NCI-H526 treated with DMSO at 0.1 percent for 48 hours (cell line): Measurements from ENCODE around the gene STX11.
"Not testable (repeated sequence)": the region's sequence is repeated elsewhere in the genome, so short reads cannot be mapped to it uniquely, and the experiment has no call there.

Source experiments
- DNase-seq: peaks from one replicate; lab custom pipeline; 2025; lab: John Stamatoyannopoulos, UW

STX11 gene

DNA sequence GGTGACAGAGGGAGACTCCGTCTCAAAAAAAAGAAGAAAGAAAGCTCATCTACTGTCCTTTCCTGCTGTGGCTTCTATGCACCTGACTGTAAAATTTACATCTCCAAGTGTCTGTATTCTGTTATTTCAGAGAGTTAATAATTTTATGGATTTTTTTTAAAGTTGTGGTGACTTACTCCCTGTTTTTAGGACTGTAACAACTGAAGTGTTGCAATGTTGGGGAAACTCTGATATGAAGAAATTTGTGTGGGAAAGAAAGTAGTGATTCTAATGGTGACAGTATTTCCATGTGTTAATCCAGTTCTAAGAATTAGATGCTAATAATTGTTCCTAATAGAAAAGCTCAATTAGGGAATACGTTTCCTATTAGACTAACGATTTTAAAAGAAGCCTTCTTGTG, 27.4 kb downstream of the STX11 start:
- DNase-seq: no peak

DNA sequence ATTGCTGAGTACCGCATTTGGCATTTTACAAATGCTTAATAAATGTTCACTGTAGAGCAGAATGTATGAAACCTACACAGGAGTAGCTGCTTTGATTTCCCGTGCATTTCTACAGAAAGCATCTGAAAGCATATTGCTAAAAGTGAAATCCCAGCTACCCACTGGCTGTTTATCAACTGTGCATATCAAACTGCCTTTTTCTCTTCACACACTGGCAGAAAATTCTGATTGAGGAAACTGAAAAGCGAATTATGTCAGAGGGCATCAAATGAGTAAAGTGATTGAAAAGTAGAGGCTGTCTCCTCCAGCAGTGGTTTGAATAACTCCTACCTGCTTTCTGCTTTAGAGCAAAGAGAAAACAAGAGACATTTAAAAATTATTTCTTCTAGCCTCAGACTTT, 28.0 kb downstream of the STX11 start:
- no peak for DNase-seq

DNA sequence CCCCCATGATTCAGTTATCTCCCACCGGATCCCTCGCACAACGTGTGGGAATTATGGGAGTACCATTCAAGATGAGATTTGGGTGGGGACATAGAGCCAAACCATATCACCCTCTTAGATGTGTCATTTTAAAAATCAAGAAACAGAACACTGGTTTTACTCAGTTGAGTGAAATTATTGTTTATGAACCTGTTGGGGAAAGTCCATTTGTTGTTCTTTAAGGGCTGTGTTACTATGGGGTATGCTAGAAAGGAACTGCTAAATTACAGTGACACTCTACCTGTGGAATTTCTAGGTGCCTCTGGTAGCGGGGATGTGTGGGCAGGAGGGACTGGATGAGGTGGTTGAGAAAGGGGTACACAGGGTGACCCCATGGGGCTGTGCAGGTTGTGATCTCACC, 28.9 kb downstream of the STX11 start:
- no peak for DNase-seq

DNA sequence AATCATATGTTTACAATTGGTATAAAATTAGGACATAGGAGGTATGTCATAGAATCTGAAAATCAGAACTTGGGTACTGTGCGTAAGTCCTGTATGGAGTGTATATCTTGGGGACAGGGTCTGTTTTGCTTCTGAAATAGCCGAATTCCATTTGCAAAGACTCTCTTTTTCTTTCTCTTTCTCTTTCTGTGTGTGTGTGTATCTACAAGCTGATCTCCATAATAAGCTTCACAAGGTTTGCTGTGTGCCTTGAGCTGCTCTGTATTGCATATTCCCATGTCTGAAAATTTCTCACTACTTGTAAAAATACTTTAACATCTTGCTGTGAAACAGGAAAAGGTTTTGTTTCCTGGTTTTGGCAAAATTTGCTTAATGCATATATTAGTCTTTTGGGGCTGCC, 29.5 kb downstream of the STX11 start:
- DNase-seq: no peak

DNA sequence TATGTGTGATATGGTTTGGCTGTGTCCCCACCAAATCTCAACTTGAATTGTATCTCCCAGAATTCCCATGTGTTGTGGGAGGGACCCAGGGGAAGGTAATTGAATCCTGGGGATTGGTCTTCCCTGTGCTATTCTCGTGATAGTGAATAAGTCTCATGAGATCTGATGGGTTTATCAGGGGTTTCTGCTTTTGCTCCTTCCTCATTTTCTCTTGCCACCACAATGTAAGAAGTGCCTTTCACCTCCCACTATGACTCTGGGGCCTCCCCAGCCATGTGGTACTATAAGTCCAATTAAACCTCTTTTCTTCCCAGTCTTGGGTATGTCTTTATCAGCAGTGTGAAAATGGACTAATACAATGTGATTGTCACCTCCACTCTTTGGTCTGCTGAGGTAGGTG, 30.0 kb downstream of the STX11 start:
- not testable (repeated sequence) for DNase-seq

DNA sequence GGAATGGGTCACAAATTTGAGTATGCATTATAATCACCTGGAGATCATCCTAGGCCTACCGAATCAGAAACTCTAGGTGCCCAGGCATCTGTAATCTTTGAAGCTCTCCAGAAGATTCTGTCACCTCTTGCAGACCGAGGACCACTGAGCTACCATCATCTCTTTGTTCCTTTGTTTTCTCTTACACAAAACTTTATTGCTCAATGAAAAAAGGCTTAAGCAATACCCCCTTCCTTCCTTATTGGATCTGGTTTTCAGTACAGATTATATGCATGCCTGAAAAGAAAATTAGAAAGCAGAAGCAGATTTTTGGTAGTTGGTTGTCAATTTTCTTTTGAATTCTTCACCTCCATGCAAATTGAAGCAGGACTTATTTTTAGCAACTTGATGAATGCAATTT, 31.3 kb downstream of the STX11 start:
- DNase-seq: no peak

DNA sequence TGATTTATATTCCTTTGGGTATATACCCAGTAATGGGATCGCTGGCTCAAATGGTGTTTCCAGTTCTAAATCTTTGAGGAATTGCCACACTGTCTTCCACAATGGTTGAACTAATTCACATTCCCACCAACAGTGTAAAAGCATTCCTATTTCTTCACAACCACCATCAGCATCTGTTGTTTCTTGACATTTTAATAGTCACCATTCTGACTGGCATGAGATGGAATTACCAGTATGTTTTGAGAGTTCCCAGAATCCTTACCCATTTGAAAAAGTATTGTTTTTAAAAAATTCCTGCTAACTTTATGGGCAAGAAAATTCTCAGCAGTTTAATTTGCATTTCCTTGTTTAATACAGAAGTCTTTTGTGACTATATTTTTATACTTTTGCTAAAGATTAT, 33.9 kb downstream of the STX11 start:
- DNase-seq: not testable (repeated sequence)

DNA sequence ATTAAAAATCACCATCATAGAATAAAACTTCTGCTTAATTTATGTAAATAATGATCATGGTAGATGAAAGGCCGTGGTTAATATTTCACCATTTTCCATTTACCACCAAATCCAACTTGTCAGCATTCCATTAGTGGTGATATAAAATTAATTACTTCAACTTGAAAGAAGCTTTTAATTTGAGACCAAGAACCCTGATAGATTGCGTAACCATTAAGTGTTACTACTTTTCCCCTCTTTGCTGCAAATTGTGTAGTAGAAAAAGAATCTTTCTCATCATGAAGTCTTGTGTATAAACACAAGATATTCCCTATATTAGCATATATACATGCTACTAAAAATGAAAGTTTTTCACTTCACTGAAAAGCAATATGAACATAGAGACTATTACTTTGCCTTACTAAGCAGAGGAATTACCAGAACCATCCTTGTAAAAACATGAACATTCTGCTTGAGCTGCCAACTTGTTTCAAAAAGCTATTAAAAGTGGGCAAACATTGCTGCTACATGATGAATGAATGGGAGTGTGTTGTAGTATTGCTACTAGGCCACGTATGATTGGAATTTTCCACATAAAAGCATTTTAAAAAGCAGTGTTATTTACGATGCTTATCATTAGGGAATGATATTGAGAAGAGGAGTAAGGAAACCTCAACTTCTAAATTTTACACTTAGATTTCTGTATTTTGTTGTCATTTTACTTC, 35.0 kb downstream of the STX11 start:
- no peak for DNase-seq

DNA sequence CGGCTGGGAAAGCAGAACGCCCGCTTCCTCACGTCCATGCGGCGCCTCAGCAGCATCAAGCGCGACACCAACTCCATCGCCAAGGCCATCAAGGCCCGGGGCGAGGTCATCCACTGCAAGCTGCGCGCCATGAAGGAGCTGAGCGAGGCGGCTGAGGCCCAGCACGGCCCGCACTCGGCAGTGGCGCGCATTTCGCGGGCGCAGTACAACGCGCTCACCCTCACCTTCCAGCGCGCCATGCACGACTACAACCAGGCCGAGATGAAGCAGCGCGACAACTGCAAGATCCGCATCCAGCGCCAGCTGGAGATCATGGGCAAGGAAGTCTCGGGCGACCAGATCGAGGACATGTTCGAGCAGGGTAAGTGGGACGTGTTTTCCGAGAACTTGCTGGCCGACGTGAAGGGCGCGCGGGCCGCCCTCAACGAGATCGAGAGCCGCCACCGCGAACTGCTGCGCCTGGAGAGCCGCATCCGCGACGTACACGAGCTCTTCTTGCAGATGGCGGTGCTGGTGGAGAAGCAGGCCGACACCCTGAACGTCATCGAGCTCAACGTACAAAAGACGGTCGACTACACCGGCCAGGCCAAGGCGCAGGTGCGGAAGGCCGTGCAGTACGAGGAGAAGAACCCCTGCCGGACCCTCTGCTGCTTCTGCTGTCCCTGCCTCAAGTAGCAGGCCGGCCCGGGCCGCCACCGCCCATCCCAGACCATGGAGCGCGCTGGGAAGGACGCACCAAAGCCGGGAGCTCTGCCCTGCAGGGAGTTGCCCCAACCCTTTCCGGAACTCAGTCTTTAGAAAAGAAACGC, 36.7 kb downstream of the STX11 start:
- DNase-seq: no peak

DNA sequence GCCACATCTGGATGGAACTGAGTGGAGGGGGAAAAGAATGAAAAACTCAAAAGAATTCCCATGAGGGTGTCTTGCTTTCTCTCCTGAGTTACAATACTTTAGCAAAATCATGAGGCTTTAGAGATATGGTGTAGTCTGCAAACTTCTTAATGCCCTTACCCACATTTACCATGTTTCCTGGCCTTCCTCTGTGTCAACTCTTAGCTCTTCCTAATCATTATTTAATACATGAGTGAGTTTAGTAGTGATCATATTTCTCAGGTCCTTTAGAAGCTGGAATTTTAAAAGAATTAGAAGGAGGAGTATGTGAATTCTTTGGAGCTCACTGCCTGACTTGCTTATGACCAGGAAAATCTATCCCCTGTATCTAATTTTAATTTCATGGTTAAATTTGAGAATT, 39.0 kb downstream of the STX11 start:
- DNase-seq: no peak

DNA sequence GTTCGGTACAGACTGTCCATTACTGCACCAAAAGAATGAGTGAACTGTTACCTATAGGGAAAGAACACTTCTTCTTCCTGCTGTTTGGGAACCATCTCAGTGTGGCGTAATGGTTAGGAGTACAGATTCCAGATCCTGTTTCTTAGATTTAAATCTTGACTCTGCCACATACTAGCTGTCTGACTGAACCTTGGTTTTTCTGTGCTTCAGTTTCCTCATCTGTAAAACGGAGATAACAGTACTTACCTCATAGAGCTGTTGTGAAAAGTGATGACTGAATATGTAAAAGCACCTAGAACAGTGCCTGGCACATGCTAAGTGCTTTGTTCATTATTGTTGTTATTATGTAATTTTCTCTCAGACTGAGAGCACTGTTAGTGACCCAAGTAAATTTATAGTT, 39.8 kb downstream of the STX11 start:
- no peak for DNase-seq

DNA sequence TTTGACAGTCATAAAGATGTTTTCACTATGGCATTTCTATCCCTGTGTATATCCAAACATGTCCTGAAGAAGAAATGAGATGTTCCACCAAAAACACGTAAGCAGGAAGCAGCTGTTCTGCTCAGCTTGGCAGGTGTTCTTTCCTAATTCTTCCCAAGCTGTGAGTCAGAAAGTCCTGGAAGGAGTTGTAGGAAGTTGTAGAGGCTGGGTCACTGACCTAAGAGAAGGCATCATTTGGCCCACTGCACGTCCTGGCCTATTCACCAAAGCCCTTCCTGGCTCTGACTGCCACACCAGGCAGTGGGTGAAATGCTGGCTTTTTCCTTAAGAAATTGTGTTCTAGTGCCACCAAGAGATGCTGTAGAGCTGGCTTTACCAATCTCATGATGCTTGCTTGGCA, 40.3 kb downstream of the STX11 start:
- no peak for DNase-seq

DNA sequence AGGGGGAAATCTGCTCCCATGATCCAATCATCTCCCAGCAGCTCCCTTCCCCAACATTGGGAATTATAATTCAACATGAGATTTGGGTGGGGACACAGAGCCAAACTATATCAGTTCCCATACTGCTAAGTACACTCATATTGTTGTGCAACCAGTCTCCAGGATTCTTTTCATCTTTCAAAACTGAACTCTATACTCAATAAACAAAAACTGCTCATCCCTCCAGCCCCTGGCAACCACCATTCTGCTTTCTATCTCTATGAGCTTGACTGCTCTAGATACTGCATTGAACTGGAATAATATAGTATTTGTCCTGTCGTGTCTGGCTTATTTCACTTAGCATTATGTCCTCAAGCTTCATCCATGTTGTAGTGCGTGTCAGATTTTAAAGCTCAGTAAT, 42.9 kb downstream of the STX11 start:
- DNase-seq: no peak

DNA sequence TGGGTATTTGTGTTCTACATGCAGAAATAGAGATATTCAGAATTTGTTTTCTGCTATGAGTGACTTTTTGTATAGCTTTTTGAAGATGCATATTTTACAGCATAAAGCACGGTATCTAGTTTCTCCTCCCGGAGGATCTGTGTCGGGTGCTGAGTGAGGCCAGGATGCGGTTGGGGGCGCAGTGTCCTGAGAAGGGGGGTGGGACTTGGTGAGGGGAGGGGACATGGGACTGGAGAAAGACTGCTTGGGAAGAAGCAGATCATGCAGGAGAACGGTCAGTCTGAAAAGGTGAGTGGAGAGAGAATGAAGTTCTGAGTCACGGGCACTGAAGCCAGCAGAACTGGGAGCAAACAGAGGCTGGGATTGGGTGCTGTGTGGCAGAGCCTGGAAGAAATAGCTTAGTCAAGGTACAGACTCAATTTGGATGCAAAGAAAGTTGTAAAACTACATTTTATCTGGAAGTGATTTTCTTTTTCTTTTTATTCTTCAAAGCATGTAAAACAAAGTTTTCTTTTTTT, 44.0 kb downstream of the STX11 start:
- no peak for DNase-seq

DNA sequence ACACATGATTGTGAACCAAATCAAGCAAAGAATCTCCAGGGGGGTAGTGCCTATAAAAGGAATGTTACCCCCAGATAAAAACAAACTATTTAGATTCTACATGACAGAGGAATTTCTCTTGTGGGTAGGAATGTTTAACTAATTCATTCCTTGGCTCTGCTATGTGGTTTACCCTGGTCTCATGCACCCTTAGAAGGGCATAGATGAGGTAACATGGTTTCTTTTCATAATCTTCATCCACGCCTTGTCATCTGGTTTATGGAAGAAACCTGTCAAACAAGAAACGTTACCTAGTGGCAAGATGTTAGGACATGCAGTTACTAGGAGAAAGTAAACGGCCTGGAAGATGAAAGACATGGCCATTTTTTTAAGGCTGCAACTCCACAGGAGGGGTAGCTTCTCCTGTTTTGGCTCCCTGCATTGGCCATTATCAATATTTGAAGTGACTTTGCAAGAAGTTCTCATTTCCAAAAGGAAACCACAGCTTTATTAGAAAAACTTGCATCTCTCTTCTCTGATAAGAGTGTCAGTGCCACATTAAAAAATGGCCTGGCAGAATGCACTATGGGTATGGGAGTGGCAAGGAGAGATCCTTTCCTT, 45.5 kb downstream of the STX11 start:
- no peak for DNase-seq

DNA sequence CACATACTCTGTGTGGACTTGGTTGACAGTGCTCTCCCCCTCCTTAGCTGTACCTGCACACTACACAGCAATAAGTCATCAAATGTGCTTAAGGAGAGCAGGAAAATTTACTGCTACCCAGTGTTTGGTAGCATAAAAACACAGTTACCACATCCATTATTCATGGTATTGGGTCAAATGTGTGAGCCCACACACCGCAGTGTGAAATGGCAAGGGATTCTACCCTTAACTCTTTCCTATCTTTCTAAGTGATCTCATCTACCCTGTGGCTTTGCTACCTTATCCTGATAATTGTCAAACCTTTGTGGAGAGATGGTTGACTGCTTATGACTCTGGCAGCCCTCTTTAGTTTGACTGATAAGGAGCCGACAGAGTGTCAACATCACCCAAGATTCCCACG, 47.6 kb downstream of the STX11 start:
- DNase-seq: no peak

DNA sequence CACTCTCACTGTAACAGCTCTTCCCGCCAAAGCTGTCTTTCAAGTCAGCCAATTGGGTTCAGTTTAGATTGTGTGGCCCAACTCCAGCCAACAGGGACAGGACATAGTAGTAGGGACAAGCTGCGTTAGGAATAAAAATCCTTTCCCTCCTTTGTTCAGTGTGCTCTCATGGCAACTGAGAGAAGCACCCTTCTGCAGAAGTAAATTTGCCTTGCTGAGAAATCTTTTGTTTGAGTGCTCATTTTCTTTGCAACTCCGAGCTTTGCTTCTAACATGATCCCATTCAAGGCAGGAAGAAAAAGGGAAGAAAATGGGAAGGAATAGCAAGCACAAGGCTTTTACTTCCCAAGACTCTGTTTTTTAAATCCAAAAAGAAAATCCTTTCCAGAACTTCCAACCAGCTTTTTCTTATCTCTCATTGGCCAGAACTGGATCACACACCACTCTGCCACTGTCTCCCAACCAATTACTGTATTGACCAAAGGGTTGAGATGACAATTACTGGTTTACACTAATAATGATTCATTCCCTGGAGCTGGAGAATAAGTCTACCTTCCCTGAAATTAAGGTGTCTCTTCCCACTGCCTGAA, 52.7 kb downstream of the STX11 start:
- DNase-seq: no peak

DNA sequence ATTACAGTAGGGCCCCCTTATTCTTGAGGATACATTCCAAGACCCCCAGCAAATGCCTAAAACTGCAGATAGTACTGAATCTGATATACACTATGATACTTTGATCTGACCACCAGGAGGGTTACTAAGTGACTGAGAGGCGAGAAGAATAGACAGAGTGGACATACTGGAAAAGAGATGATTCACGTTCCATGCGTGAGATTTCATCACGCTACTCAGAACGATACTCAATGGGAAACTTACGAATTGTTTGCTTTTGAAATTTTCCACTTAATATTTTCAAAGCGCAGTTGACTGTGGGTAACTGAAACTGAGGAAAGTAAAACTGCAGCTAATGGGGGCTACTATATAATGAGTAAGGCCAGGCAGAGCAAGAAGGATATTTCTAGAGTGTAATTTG, 60.8 kb downstream of the STX11 start:
- DNase-seq: no peak

DNA sequence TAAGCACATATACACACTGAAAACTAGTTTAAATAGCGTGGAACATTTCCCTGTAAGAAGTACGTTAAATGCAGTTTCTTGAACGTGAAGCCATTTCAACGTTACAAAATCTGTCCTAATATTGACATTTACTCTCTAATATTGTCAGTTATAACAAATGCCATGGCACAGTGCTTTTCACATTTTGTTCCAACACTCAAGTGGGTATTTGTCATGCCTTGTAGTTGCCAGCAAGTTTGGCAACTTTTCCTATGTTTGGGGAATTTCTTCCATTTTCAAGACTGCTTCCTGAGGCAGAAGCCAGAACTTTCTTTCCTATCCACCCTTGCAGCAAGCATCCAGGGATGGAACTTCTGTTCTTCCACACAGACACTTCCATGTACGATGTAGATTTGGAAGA, 63.0 kb downstream of the STX11 start:
- no peak for DNase-seq

DNA sequence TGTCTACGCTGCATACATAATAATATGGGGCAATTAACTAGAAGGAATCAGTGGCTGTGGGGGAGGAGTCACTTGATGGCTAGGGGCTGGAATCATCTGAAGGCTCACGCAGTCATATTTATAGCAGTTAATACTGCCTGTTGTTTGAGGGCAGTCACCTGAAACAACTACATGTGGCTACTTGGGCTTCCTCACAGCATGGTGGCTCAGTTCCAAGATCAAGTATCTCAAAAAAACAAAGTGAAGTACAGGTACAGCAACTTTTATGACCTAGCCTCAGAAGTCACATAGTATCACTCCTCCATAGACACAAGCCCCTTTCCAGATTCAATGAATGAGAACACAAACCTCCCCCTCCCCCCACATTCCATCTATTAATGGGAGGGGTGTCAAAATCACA, 63.7 kb downstream of the STX11 start:
- no peak for DNase-seq

DNA sequence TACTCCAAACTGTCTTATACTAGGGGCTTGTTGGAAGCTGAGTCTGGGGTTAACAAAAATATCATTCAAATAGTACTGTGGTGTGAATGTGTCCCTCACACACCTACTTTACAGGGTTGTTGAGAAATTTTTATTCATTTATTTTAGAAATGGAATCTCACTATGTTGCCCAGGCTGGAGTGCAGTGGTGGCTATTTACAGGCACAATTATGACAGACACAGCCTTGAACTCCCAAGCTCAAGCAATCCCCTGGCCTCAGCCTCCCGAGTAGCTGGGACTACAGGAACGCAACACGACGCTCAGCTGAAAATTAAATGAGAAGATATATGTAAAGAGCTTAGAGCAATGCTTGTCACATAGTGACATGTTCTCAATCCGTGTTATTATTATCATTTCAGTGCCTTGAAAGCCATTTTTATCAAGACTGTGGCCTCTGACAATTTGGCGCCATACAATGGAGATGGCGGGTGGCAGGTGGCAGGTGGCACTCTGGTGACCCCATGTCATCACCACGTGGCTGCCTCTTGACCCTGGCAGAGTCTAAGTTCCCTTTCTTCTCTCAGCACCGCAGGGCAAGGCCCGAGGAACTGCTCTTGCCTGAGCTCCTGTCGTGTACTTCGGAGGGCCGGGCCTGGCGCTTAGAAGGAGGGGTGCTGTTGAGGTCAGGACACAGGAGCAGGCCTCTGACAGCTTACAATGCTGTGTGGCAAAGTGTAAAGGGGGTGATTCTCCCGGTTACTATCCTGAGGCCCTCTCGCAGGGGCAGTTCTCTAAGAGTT, 64.5 kb downstream of the STX11 start:
- no peak for DNase-seq

DNA sequence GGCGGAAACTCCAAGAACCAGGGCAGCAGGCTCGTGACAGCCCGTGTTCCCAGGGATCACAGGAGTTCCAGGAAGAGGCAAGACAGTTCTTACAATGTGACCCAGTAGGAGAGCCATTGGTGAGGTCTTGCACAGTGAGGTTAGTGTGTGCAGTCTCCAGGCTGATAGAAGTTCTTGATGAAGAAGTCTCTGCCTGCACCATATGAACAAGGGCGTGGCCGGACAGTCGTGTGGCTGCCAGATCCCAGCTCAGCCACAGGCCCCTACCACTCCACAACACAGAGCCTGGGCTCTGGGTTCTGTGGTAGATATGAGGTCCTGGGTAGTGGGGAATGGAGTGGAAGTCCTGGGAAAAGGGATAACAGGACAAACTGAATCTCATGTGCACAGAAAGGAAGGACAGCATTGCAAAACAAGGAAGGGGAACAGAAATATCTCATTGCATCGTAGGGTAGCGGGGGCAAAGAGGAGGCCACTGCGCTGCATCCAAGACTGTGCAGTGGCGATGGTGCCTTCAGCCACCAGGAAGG, 65.2 kb downstream of the STX11 start:
- DNase-seq: no peak
